ENCODE data around the gene ST3GAL5. TPM values are rescaled to one million over a fixed set of nuclear protein-coding genes. Genes with fewer than 3 reads are reported as not detected.

ST3GAL5 gene
- polyA plus RNA-seq (2013, experiment 1 of 2) = 1.3 TPM
- 0.92 TPM for polyA plus RNA-seq (2013, experiment 2 of 2)

DNA sequence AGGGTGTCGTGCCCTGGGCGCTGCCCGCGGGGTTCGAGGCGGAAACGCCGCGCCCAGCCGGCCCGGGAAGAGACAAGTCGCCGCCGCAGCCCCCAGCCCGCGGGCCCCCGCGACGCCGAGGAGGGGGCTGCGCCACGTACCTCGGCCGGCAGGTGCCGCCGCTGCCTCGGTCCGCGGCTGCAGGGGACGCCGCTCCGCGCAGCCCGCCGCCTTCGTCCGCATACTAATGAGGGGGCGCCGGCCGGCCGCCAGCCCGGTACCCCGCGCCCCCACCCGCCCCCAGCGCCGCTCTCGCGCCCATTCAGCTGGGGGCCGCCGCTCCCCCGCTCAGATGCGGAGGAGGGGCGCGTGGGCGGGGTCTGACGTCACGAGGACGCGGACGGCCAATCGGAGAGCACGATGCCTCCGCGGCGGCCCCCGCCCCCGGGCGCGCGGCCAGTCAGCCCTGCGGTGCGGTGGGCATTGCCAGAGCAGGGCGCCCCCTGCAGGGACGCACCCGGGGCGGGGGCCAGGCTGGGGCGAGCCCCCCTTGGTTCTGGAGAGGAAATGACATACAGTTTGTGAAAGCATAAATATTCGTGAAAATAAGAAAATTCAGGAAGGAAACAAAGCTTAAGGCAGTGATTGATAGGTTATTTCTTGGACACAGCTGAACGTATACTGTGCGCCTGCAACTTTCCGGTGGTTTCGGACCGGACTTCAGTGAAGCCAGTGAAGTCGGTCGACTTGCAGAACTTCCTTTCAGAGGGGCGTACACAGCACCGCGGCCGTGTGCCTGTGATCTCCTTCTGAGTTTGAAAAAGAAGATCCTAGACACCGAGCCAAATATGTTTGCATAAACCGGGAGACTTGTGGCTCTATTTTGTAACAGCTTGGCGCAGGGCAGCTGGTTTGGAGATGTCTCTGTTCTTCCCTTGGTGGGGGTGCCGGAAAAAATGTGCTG lies at the start of gene ST3GAL5:
Gene ST3GAL5 (minus strand): TSS at position 307 of the 943 bp plus-strand sequence. CDS start 85 bp downstream, at position 222.
- peak within 1 kb of the TSS; percentile 86 for H3K56ac ChIP-seq (ENCODE audit: low read length)
- DNase-seq = peak; percentile 88
- peak within 1 kb of the TSS; percentile 59 for H3K9ac ChIP-seq (ENCODE audit: low read length)
- H3K36me3 ChIP-seq (ENCODE audit: control insufficient read depth, insufficient read depth, low read length) = no peaks in the 10 kb centered on the region
- no peak within 1 kb of the TSS for H3K27ac ChIP-seq (ENCODE audit: low read depth, low read length)
- no peak within 1 kb of the TSS for H2AK5ac ChIP-seq (ENCODE audit: low read length)
- H2BK5ac ChIP-seq (ENCODE audit: low read length) = no peak within 1 kb of the TSS
- H3K4me3 ChIP-seq (ENCODE audit: low read length) = peak within 1 kb of the TSS; percentile 45
- no CpG with 5 or more reads among the region's 94 CpGs for WGBS (ENCODE audit: extremely low coverage, insufficient coverage, low lambda C conversion rate)
- H3K4me2 ChIP-seq (ENCODE audit: low read length) = peak within 1 kb of the TSS; percentile 96
- no peak within 1 kb of the TSS for H4K8ac ChIP-seq (ENCODE audit: low read depth, low read length)
- no peaks in the 10 kb centered on the region for H3K4me1 ChIP-seq (ENCODE audit: control insufficient read depth, low read depth, low read length)
- H4K5ac ChIP-seq (ENCODE audit: low read length) = no peak within 1 kb of the TSS
- H3K79me2 ChIP-seq (ENCODE audit: control insufficient read depth, insufficient read depth, low read length) = no peaks in the 10 kb centered on the region
- no peaks in the 10 kb centered on the region for H3K27me3 ChIP-seq (ENCODE audit: insufficient read depth, low read length, poor library complexity)
- peak within 1 kb of the TSS; percentile 32 for H2BK120ac ChIP-seq (ENCODE audit: low read depth, low read length)
- H3K23ac ChIP-seq (ENCODE audit: low read length) = no peak within 1 kb of the TSS
- H3K79me1 ChIP-seq (ENCODE audit: low read length) = no peaks in the 10 kb centered on the region
- no peak within 1 kb of the TSS for H3K4ac ChIP-seq (ENCODE audit: low read depth, low read length)
- no peak within 1 kb of the TSS for H2BK15ac ChIP-seq (replicated peaks; ENCODE audit: low read depth)
- H3K18ac ChIP-seq (ENCODE audit: low read length) = peak within 1 kb of the TSS; percentile 65

DNA sequence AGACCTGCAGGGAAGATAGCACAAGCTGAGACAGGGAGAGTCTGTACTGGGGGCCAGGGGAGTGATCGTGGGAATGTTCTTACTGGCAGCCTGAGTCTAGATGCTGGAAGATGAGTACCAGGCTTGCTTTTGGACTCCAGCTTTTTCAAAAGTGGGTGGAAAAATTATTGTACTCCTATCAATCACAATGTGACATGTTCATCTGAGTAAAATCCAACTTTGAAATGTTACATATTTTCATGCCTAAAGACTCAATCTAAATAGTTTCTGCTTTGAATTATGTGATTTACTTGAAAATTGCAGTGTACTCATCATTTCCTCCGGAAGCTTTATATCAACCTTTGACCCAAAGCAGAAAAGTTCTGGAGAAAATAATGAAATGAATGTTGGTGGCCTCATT lies 49.7 kb upstream of the ST3GAL5 start:
- Histone ChIP-seq H4K8ac (ENCODE audit: low read depth, low read length) (no peak overlapping the region), H3K18ac (ENCODE audit: low read length) (no peak overlapping the region), H3K36me3 (ENCODE audit: control insufficient read depth, insufficient read depth, low read length) (no peaks in the 10 kb centered on the region), H3K27me3 (ENCODE audit: insufficient read depth, low read length, poor library complexity) (no peaks in the 10 kb centered on the region), H3K4ac (ENCODE audit: low read depth, low read length) (no peak overlapping the region), H3K4me3 (ENCODE audit: low read length) (no peak overlapping the region), H3K9ac (ENCODE audit: low read length) (no peak overlapping the region), H3K27ac (ENCODE audit: low read depth, low read length) (no peak overlapping the region), H3K4me2 (ENCODE audit: low read length) (no peak overlapping the region), H3K23ac (ENCODE audit: low read length) (no peak overlapping the region), H3K79me2 (ENCODE audit: control insufficient read depth, insufficient read depth, low read length) (no peaks in the 10 kb centered on the region), H3K4me1 (ENCODE audit: control insufficient read depth, low read depth, low read length) (peaks cover 11% of the 10 kb centered on the region), H4K5ac (ENCODE audit: low read length) (no peak overlapping the region), H2AK5ac (ENCODE audit: low read length) (no peak overlapping the region), H2BK5ac (ENCODE audit: low read length) (no peak overlapping the region), H2BK120ac (ENCODE audit: low read depth, low read length) (no peak overlapping the region), H3K56ac (ENCODE audit: low read length) (no peak overlapping the region), H2BK15ac (replicated peaks; ENCODE audit: low read depth) (no peak overlapping the region), H3K79me1 (ENCODE audit: low read length) (no peaks in the 10 kb centered on the region)
- no peak for DNase-seq
- WGBS (ENCODE audit: extremely low coverage, insufficient coverage, low lambda C conversion rate) = no CpG with 5 or more reads among the region's 2 CpGs

GRCh38 chr2:85937069-85937439 lies 48.3 kb upstream of the ST3GAL5 start:
- peak overlapping the region; percentile 46 for H3K56ac ChIP-seq (ENCODE audit: low read length)
- no CpG with 5 or more reads among the region's 5 CpGs for WGBS (ENCODE audit: extremely low coverage, insufficient coverage, low lambda C conversion rate)
- H4K5ac ChIP-seq (ENCODE audit: low read length) = no peak overlapping the region
- H2AK5ac ChIP-seq (ENCODE audit: low read length) = peak overlapping the region; percentile 59
- H3K4me3 ChIP-seq (ENCODE audit: low read length) = no peak overlapping the region
- peak overlapping the region; percentile 16 for H2BK120ac ChIP-seq (ENCODE audit: low read depth, low read length)
- peak overlapping the region; percentile 15 for H3K18ac ChIP-seq (ENCODE audit: low read length)
- H3K4me1 ChIP-seq (ENCODE audit: control insufficient read depth, low read depth, low read length) = peaks cover 11% of the 10 kb centered on the region
- H3K79me1 ChIP-seq (ENCODE audit: low read length) = no peaks in the 10 kb centered on the region
- H3K27ac ChIP-seq (ENCODE audit: low read depth, low read length) = no peak overlapping the region
- no peak overlapping the region for H3K4me2 ChIP-seq (ENCODE audit: low read length)
- H3K4ac ChIP-seq (ENCODE audit: low read depth, low read length) = peak overlapping the region; percentile 19
- H3K27me3 ChIP-seq (ENCODE audit: insufficient read depth, low read length, poor library complexity) = no peaks in the 10 kb centered on the region
- H2BK15ac ChIP-seq (replicated peaks; ENCODE audit: low read depth) = no peak overlapping the region
- H4K8ac ChIP-seq (ENCODE audit: low read depth, low read length) = no peak overlapping the region
- no peaks in the 10 kb centered on the region for H3K79me2 ChIP-seq (ENCODE audit: control insufficient read depth, insufficient read depth, low read length)
- no peak for DNase-seq
- H3K9ac ChIP-seq (ENCODE audit: low read length) = no peak overlapping the region
- H2BK5ac ChIP-seq (ENCODE audit: low read length) = peak overlapping the region; percentile 73
- H3K36me3 ChIP-seq (ENCODE audit: control insufficient read depth, insufficient read depth, low read length) = no peaks in the 10 kb centered on the region
- H3K23ac ChIP-seq (ENCODE audit: low read length) = no peak overlapping the region

DNA sequence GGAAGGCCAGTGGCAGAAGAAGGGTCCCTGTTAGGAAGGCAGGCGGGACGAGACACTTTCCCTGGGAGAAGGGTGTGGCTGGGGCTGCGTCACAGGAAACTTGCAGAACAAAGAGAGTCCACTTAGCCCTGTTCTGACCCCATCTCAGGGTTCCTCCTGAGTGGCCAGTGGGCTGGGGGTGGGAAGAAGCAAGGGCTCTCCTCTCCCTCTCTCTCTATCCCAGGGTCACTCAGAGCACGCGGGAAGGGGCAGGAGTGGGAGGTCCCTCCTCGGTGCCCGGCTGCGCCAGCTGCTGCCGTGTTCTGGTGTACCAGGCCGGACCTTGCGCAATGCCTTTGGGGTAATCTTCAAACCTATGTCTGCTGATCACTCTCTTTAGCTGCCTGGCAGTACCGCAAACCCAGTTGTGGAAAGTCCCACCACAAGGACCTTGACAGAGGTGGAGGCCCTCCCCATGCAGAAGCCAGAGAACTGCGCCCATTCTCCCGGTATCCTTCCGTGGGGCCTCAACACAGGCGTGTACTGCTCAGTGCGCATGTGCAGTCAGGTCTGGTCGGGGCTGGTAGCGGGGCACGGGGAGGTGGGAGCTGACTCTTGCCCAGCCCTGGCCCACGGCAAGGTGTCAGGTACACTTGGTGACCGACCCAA lies 47.8 kb upstream of the ST3GAL5 start:
- no peaks in the 10 kb centered on the region for H3K79me2 ChIP-seq (ENCODE audit: control insufficient read depth, insufficient read depth, low read length)
- WGBS (ENCODE audit: extremely low coverage, insufficient coverage, low lambda C conversion rate) = no CpG with 5 or more reads among the region's 22 CpGs
- H2AK5ac ChIP-seq (ENCODE audit: low read length) = peak overlapping the region; percentile 22
- DNase-seq = peak; percentile 32
- peak overlapping the region; percentile 73 for H2BK5ac ChIP-seq (ENCODE audit: low read length)
- no peak overlapping the region for H2BK15ac ChIP-seq (replicated peaks; ENCODE audit: low read depth)
- H2BK120ac ChIP-seq (ENCODE audit: low read depth, low read length) = peak overlapping the region; percentile 17
- H3K27me3 ChIP-seq (ENCODE audit: insufficient read depth, low read length, poor library complexity) = no peaks in the 10 kb centered on the region
- peaks cover 11% of the 10 kb centered on the region for H3K4me1 ChIP-seq (ENCODE audit: control insufficient read depth, low read depth, low read length)
- H3K79me1 ChIP-seq (ENCODE audit: low read length) = no peaks in the 10 kb centered on the region
- peak overlapping the region; percentile 19 for H3K4ac ChIP-seq (ENCODE audit: low read depth, low read length)
- peak overlapping the region; percentile 9 for H3K18ac ChIP-seq (ENCODE audit: low read length)
- no peaks in the 10 kb centered on the region for H3K36me3 ChIP-seq (ENCODE audit: control insufficient read depth, insufficient read depth, low read length)
- H3K4me3 ChIP-seq (ENCODE audit: low read length) = no peak overlapping the region
- H3K27ac ChIP-seq (ENCODE audit: low read depth, low read length) = no peak overlapping the region
- H3K9ac ChIP-seq (ENCODE audit: low read length) = peak overlapping the region; percentile 2
- H3K23ac ChIP-seq (ENCODE audit: low read length) = no peak overlapping the region
- peak overlapping the region; percentile 19 for H3K56ac ChIP-seq (ENCODE audit: low read length)
- H4K5ac ChIP-seq (ENCODE audit: low read length) = no peak overlapping the region
- no peak overlapping the region for H4K8ac ChIP-seq (ENCODE audit: low read depth, low read length)
- no peak overlapping the region for H3K4me2 ChIP-seq (ENCODE audit: low read length)

DNA sequence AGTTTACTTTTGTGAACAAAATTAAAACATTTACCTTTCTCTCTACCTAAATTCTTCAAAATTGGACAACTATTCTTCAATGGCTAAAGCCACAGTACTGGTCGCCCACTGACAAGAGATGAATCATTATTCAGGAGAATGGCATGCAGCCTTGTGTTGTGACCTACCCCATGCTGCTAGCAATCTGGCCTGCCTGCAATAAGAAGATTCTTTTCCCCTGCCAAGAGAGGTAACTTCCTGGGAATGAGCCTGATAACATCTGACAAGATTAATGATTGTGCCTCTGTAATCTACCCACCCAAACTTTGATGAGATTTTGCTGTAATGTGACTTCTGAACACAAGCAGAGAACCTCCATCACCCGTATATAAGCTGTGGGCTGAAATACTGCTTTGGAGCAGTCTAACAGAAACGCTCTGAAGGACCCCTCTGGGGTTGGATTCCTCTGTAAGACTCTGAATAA lies 47.0 kb upstream of the ST3GAL5 start:
- no peak overlapping the region for H3K4me2 ChIP-seq (ENCODE audit: low read length)
- H2AK5ac ChIP-seq (ENCODE audit: low read length) = no peak overlapping the region
- DNase-seq = peak; percentile 99
- peaks cover 11% of the 10 kb centered on the region for H3K4me1 ChIP-seq (ENCODE audit: control insufficient read depth, low read depth, low read length)
- no peak overlapping the region for H3K27ac ChIP-seq (ENCODE audit: low read depth, low read length)
- no peaks in the 10 kb centered on the region for H3K27me3 ChIP-seq (ENCODE audit: insufficient read depth, low read length, poor library complexity)
- H2BK15ac ChIP-seq (replicated peaks; ENCODE audit: low read depth) = no peak overlapping the region
- WGBS (ENCODE audit: extremely low coverage, insufficient coverage, low lambda C conversion rate) = no CpG with 5 or more reads among the region's 3 CpGs
- H4K5ac ChIP-seq (ENCODE audit: low read length) = no peak overlapping the region
- no peak overlapping the region for H3K4ac ChIP-seq (ENCODE audit: low read depth, low read length)
- no peaks in the 10 kb centered on the region for H3K79me2 ChIP-seq (ENCODE audit: control insufficient read depth, insufficient read depth, low read length)
- no peak overlapping the region for H3K18ac ChIP-seq (ENCODE audit: low read length)
- H2BK5ac ChIP-seq (ENCODE audit: low read length) = no peak overlapping the region
- no peak overlapping the region for H3K56ac ChIP-seq (ENCODE audit: low read length)
- H3K4me3 ChIP-seq (ENCODE audit: low read length) = no peak overlapping the region
- no peak overlapping the region for H2BK120ac ChIP-seq (ENCODE audit: low read depth, low read length)
- no peak overlapping the region for H4K8ac ChIP-seq (ENCODE audit: low read depth, low read length)
- no peaks in the 10 kb centered on the region for H3K79me1 ChIP-seq (ENCODE audit: low read length)
- H3K36me3 ChIP-seq (ENCODE audit: control insufficient read depth, insufficient read depth, low read length) = no peaks in the 10 kb centered on the region
- no peak overlapping the region for H3K23ac ChIP-seq (ENCODE audit: low read length)
- H3K9ac ChIP-seq (ENCODE audit: low read length) = no peak overlapping the region

All from mesendoderm (in vitro differentiated cells).